Muscle of back (tissue), 11 donors: ENCODE results near the gene MCM10. TPM values are rescaled to one million over a fixed set of nuclear protein-coding genes. Genes with fewer than 3 reads are reported as not detected.

ENCODE experiments used
- DNase-seq, 3 donors: peaks; one replicate each; pipeline versions ENCODE4 v3.0.0 to v3.0.0-alpha.2; 2013
- polyA plus RNA-seq, 10 donors: library from polyadenylated mRNA; unstranded; fragments of 120-200 nt; gene quantifications; one replicate each; pipeline ENCODE4 v1.2.1, GENCODE V29; 2013; ENCODE audit not compliant: insufficient read length in 10 of 10

MCM10 gene
- polyA plus RNA-seq, 10 donors: 3.0 to 8.1 (median 5.4) TPM

DNA sequence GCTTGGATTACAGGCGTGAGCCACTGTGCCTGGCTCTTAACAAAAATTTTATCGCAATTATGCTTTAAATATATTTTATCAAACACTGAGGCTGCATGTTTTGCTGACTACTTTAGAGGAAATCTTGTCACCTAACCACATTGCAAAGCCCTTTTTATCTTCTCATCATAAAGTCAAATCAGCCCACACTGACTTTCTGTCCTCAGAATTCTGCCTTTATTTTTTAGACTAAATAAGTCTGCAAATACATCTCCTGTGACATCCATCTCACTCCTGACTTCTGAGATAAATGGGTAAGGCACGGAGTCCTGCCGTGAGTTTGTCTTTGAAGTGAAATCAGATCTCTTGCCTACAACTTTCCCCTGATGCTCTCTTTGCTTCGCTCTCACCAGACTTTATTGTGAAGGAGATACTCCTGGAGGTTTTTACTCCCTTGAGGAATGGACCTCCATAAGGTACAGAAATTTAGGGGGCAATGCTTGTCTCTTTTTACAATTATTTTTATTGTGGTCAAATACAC, 96.3 kb downstream of the MCM10 start:
- no peak for DNase-seq

Other genes with a start within 250 kb of the MCM10 start
- 10 to 100 TPM; 11.5 to 67.2 (median 17.5) TPM for gene CCDC3, start 159.8 kb upstream of the MCM10 start, polyA plus RNA-seq
- gene OPTN, start 61.4 kb upstream of the MCM10 start, polyA plus RNA-seq: 10 to 100 TPM; 26.3 to 39.5 (median 31.1) TPM
- 1 to 10 TPM in 4 of 10 donors, under 1 TPM in 5, not detected in 1; 0.16 to 1.7 (median 0.96) TPM for gene UCMA, start 72.8 kb downstream of the MCM10 start, polyA plus RNA-seq
- 10 to 100 TPM; 26.7 to 51.5 (median 40.5) TPM for gene PHYH, start 138.5 kb downstream of the MCM10 start, polyA plus RNA-seq
- gene SEPHS1, start 186.7 kb downstream of the MCM10 start, polyA plus RNA-seq: 10 to 100 TPM; 53.0 to 82.3 (median 60.0) TPM